WI38 (cell line): ENCODE data around the gene SCN7A.

Experiments
- H3K4me3 ChIP-seq: 2 replicates; pipeline ENCODE4 v1.5.1; 2011; ENCODE audit warnings: low read depth, mild to moderate bottlenecking, control low read depth, low read length
- TF ChIP-seq, protein P1 (sequence below): IDR thresholded peaks from 2 replicates; pipeline ENCODE4 v1.5.1; 2012; ENCODE audit warnings: low read depth, mild to moderate bottlenecking, control low read depth, low read length

Gene SCN7A

DNA sequence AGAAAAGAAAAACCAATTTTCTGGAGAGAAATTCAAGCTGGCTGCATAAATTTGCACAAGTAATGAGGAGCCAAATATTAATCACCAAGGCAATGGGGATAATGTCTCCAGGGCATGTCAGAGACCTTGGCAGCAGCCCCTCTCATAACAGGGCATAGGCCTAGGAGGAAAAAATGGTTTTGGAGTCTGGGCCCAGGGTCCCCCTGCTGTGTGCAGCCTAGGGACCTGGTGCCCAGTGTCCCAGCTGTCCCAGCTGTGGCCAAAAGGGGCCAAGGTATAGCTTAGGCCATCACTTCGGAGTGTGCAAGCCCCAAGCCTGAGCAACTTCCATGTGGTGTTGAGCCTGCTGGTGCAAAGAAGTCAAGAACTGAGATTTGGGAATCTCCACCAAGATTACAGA, 57.1 kb downstream of the SCN7A start:
- H3K4me3 ChIP-seq, result no peak overlapping the region
- TF ChIP-seq, protein P1, sequence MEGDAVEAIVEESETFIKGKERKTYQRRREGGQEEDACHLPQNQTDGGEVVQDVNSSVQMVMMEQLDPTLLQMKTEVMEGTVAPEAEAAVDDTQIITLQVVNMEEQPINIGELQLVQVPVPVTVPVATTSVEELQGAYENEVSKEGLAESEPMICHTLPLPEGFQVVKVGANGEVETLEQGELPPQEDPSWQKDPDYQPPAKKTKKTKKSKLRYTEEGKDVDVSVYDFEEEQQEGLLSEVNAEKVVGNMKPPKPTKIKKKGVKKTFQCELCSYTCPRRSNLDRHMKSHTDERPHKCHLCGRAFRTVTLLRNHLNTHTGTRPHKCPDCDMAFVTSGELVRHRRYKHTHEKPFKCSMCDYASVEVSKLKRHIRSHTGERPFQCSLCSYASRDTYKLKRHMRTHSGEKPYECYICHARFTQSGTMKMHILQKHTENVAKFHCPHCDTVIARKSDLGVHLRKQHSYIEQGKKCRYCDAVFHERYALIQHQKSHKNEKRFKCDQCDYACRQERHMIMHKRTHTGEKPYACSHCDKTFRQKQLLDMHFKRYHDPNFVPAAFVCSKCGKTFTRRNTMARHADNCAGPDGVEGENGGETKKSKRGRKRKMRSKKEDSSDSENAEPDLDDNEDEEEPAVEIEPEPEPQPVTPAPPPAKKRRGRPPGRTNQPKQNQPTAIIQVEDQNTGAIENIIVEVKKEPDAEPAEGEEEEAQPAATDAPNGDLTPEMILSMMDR, result no peak

GRCh38 chr2:166436189-166436588, 57.9 kb downstream of the SCN7A start:
- TF ChIP-seq, protein P1, result no peak
- H3K4me3 ChIP-seq, result no peak overlapping the region

DNA sequence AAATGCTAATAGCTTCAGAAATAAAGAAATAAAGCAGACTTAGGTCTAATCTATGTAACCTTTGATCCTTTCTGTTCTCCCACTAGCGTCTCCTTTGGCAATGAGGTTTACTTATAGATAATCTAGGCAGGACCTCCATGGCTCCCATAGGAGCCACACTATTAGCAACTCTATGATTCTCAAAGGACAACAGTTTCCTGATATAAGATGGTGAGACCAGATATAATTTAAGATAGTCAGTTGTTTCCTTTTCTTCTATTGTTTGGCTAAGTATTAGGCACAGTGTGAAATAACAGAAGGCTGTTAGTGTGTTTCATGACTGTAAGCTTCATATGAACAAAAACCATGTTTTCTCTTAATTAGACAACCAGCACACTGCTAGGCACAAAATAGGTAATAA, 59.6 kb downstream of the SCN7A start:
- TF ChIP-seq, protein P1, result no peak
- no peak overlapping the region for H3K4me3 ChIP-seq

DNA sequence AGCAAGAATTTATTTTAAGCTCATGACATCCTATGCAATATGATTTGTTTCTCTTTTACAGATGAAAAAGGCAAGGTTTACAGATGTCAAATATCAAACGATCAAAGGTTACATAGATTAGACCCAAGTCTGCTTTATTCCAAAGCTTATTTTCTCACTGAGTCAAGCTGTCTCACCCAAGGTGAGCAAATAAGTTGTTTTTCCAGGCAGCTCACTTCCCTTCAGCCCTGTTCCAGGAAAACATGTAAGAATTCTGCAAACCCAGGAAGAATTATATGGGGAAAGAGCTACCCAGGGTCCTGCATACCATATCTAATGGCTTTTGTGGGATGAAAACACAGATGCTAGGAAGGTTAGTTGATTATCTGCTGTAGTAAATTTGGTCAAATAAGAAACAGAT, 60.6 kb downstream of the SCN7A start:
- no peak overlapping the region for H3K4me3 ChIP-seq

DNA sequence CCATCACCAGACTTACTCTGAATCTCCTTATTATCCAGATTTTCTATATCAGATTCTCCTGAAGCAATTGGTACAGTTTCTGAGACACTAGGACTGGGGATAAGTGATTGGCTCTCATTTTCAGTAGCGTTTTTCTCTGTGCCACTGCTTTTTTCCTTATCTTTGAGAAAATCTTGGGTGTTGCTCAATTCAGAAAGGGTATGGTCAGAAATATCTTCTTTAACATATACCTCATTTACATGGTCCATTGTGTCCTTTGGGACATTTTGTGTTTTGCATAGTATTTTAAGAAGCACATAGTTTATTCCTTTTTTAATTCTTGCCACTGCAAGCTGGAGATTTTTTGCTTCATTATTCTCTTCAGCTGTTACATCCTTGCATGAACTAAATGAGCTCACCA, 61.7 kb downstream of the SCN7A start:
- H3K4me3 ChIP-seq, result no peak overlapping the region
- TF ChIP-seq, protein P1, result no peak

More for the DNA sequence above, 60.6 kb downstream of the SCN7A start:
- TF ChIP-seq, protein P1, result no peak

DNA sequence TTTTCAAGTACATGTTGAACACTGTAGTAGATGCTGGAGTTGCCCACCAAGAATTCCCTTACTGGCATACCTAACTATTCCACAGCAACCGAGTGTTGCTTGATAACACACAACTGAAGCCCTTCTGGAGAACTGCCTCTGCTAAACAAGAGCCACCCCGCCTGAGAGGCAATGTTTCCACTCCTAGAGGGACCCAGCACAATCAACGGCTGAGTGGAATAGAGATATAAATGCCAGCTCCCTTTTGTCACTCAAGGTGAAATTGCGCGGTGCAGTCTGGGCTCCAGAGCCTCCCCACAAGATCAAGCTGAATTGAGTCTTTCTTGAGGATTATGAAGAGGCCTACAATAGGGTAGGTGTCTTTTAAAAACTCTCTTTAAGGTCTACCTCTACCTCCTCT, 69.2 kb downstream of the SCN7A start:
- no peak overlapping the region for H3K4me3 ChIP-seq
- TF ChIP-seq, protein P1, result no peak

GRCh38 chr2:166419616-166419934, 74.5 kb downstream of the SCN7A start:
- TF ChIP-seq, protein P1, result no peak
- no peak overlapping the region for H3K4me3 ChIP-seq
